SHP77 treated with DMSO at 0.1 percent for 48 hours (cell line): ENCODE measurements around the gene POLN.
"Not testable (repeated sequence)": the region's sequence is repeated elsewhere in the genome, so short reads cannot be mapped to it uniquely, and the experiment has no call there.

Experiments used
- DNase-seq: peaks from one replicate; lab custom pipeline; 2025; lab: John Stamatoyannopoulos, UW

Gene POLN

GRCh38 chr4:2275044-2275397 lies 33.1 kb upstream of the POLN start:
- DNase-seq: not testable (repeated sequence)

- DNase-seq: no peak
Observed at GRCh38 chr4:2274320-2275043, 32.6 kb upstream of the POLN start.

- DNase-seq: no peak
Observed at GRCh38 chr4:2273657-2274319, 31.9 kb upstream of the POLN start.

GRCh38 chr4:2273221-2273620 lies 31.3 kb upstream of the POLN start:
- DNase-seq: no peak

GRCh38 chr4:2272828-2273120 lies 30.9 kb upstream of the POLN start:
- no peak for DNase-seq

- no peak for DNase-seq
Observed at GRCh38 chr4:2272026-2272827, 30.3 kb upstream of the POLN start.

GRCh38 chr4:2271279-2272025 lies 29.5 kb upstream of the POLN start:
- DNase-seq: no peak

- no peak for DNase-seq
Observed at GRCh38 chr4:2270341-2271165, 28.6 kb upstream of the POLN start.

GRCh38 chr4:2269618-2270163 lies 27.8 kb upstream of the POLN start:
- DNase-seq: no peak

GRCh38 chr4:2269206-2269531 lies 27.2 kb upstream of the POLN start:
- DNase-seq: no peak

- DNase-seq: no peak
Observed at GRCh38 chr4:2268357-2269205, 26.7 kb upstream of the POLN start.

GRCh38 chr4:2267841-2268240 lies 25.9 kb upstream of the POLN start:
- DNase-seq: no peak

GRCh38 chr4:2267320-2267811 lies 25.4 kb upstream of the POLN start:
- DNase-seq: no peak

GRCh38 chr4:2266821-2267220 lies 24.9 kb upstream of the POLN start:
- DNase-seq: no peak

GRCh38 chr4:2266181-2266580 lies 24.3 kb upstream of the POLN start:
- DNase-seq: no peak

- no peak for DNase-seq
Observed at GRCh38 chr4:2265113-2266110, 23.5 kb upstream of the POLN start.

GRCh38 chr4:2264481-2265041 lies 22.6 kb upstream of the POLN start:
- DNase-seq: no peak

GRCh38 chr4:2263926-2264321 lies 22.0 kb upstream of the POLN start:
- DNase-seq: no peak

- no peak for DNase-seq
Observed at GRCh38 chr4:2262944-2263250, 21.0 kb upstream of the POLN start.
